ENCODE results near the gene TTC28.
"Not testable (repeated sequence)": the region's sequence is repeated elsewhere in the genome, so short reads cannot be mapped to it uniquely, and the experiment has no call there.

Gene TTC28

GRCh38 chr22:28209457-28209856 is 470.2 kb downstream of the TTC28 start:
- not testable (repeated sequence) for H3K4me1 ChIP-seq (ENCODE audit: control insufficient read depth, insufficient read depth, low read length); H3K36me3 ChIP-seq (ENCODE audit: control insufficient read depth, insufficient read depth, low read length); H3K27ac ChIP-seq (ENCODE audit: insufficient read depth, low read depth, low read length, poor library complexity, severe bottlenecking); H3K27me3 ChIP-seq (ENCODE audit: control insufficient read depth, insufficient read depth, low read length, poor library complexity, severe bottlenecking); H3K9me3 ChIP-seq (ENCODE audit: control insufficient read depth, low read length); H3K4me3 ChIP-seq (ENCODE audit: insufficient read depth, low read depth, low read length)
- WGBS, 2 experiments: 32 to 43% methylated on average over 6 of the region's 6 CpGs

GRCh38 chr22:28208787-28209186 is 470.9 kb downstream of the TTC28 start:
- Histone ChIP-seq H3K27ac (ENCODE audit: insufficient read depth, low read depth, low read length, poor library complexity, severe bottlenecking) (no peak overlapping the region), H3K4me1 (ENCODE audit: control insufficient read depth, insufficient read depth, low read length) (peaks cover 11% of the 10 kb centered on the region), H3K27me3 (ENCODE audit: control insufficient read depth, insufficient read depth, low read length, poor library complexity, severe bottlenecking) (no peaks in the 10 kb centered on the region), H3K4me3 (ENCODE audit: insufficient read depth, low read depth, low read length) (no peak overlapping the region), H3K9me3 (ENCODE audit: control insufficient read depth, low read length) (no peaks in the 10 kb centered on the region), H3K36me3 (ENCODE audit: control insufficient read depth, insufficient read depth, low read length) (no peaks in the 10 kb centered on the region)
- WGBS, 2 experiments: 100% methylated on average over 2 of the region's 2 CpGs

GRCh38 chr22:28208036-28208435 is 471.6 kb downstream of the TTC28 start:
- WGBS, 2 experiments: 100% methylated on average over 1 to 2 of the region's 2 CpGs

GRCh38 chr22:28207281-28208030 is 472.2 kb downstream of the TTC28 start:
- no peaks in the 10 kb centered on the region for H3K27me3 ChIP-seq (ENCODE audit: control insufficient read depth, insufficient read depth, low read length, poor library complexity, severe bottlenecking)
- no peaks in the 10 kb centered on the region for H3K36me3 ChIP-seq (ENCODE audit: control insufficient read depth, insufficient read depth, low read length)
- H3K4me1 ChIP-seq (ENCODE audit: control insufficient read depth, insufficient read depth, low read length): peaks cover 14% of the 10 kb centered on the region
- WGBS, 2 experiments: 95 to 99% methylated on average over 6 of the region's 6 CpGs
- H3K4me3 ChIP-seq (ENCODE audit: insufficient read depth, low read depth, low read length): no peak overlapping the region
- H3K27ac ChIP-seq (ENCODE audit: insufficient read depth, low read depth, low read length, poor library complexity, severe bottlenecking): no peak overlapping the region
- H3K9me3 ChIP-seq (ENCODE audit: control insufficient read depth, low read length): no peaks in the 10 kb centered on the region

More at GRCh38 chr22:28208036-28208435, 471.6 kb downstream of the TTC28 start:
- H3K4me1 ChIP-seq (ENCODE audit: control insufficient read depth, insufficient read depth, low read length): peaks cover 14% of the 10 kb centered on the region
- no peaks in the 10 kb centered on the region for H3K9me3 ChIP-seq (ENCODE audit: control insufficient read depth, low read length)
- no peak overlapping the region for H3K4me3 ChIP-seq (ENCODE audit: insufficient read depth, low read depth, low read length)
- H3K27me3 ChIP-seq (ENCODE audit: control insufficient read depth, insufficient read depth, low read length, poor library complexity, severe bottlenecking): no peaks in the 10 kb centered on the region
- no peak overlapping the region for H3K27ac ChIP-seq (ENCODE audit: insufficient read depth, low read depth, low read length, poor library complexity, severe bottlenecking)
- H3K36me3 ChIP-seq (ENCODE audit: control insufficient read depth, insufficient read depth, low read length): no peaks in the 10 kb centered on the region

- Histone ChIP-seq H3K4me3 (ENCODE audit: insufficient read depth, low read depth, low read length) (no peak overlapping the region), H3K9me3 (ENCODE audit: control insufficient read depth, low read length) (no peaks in the 10 kb centered on the region), H3K27ac (ENCODE audit: insufficient read depth, low read depth, low read length, poor library complexity, severe bottlenecking) (no peak overlapping the region), H3K27me3 (ENCODE audit: control insufficient read depth, insufficient read depth, low read length, poor library complexity, severe bottlenecking) (no peaks in the 10 kb centered on the region), H3K36me3 (ENCODE audit: control insufficient read depth, insufficient read depth, low read length) (no peaks in the 10 kb centered on the region), H3K4me1 (ENCODE audit: control insufficient read depth, insufficient read depth, low read length) (peaks cover 14% of the 10 kb centered on the region)
- 80 to 91% methylated on average over 1 of the region's 1 CpG for WGBS, 2 experiments
Measured at GRCh38 chr22:28205926-28206325, 473.7 kb downstream of the TTC28 start.

- Histone ChIP-seq H3K36me3 (ENCODE audit: control insufficient read depth, insufficient read depth, low read length) (no peaks in the 10 kb centered on the region), H3K27ac (ENCODE audit: insufficient read depth, low read depth, low read length, poor library complexity, severe bottlenecking) (no peak overlapping the region), H3K4me1 (ENCODE audit: control insufficient read depth, insufficient read depth, low read length) (peaks cover 9% of the 10 kb centered on the region), H3K27me3 (ENCODE audit: control insufficient read depth, insufficient read depth, low read length, poor library complexity, severe bottlenecking) (no peaks in the 10 kb centered on the region), H3K9me3 (ENCODE audit: control insufficient read depth, low read length) (no peaks in the 10 kb centered on the region), H3K4me3 (ENCODE audit: insufficient read depth, low read depth, low read length) (no peak overlapping the region)
- WGBS, 2 experiments: 87 to 95% methylated on average over 1 of the region's 1 CpG
Measured at GRCh38 chr22:28204382-28204781, 475.3 kb downstream of the TTC28 start.

GRCh38 chr22:28203286-28203685 is 476.4 kb downstream of the TTC28 start:
- Histone ChIP-seq H3K27ac (ENCODE audit: insufficient read depth, low read depth, low read length, poor library complexity, severe bottlenecking) (no peak overlapping the region), H3K4me3 (ENCODE audit: insufficient read depth, low read depth, low read length) (no peak overlapping the region), H3K4me1 (ENCODE audit: control insufficient read depth, insufficient read depth, low read length) (peaks cover 4% of the 10 kb centered on the region), H3K9me3 (ENCODE audit: control insufficient read depth, low read length) (no peaks in the 10 kb centered on the region), H3K36me3 (ENCODE audit: control insufficient read depth, insufficient read depth, low read length) (no peaks in the 10 kb centered on the region), H3K27me3 (ENCODE audit: control insufficient read depth, insufficient read depth, low read length, poor library complexity, severe bottlenecking) (no peaks in the 10 kb centered on the region)
- WGBS, 2 experiments: 85 to 100% methylated on average over 1 of the region's 1 CpG

GRCh38 chr22:28198692-28199091 is 480.9 kb downstream of the TTC28 start:
- Histone ChIP-seq H3K4me3 (ENCODE audit: insufficient read depth, low read depth, low read length) (no peak overlapping the region), H3K36me3 (ENCODE audit: control insufficient read depth, insufficient read depth, low read length) (no peaks in the 10 kb centered on the region), H3K27me3 (ENCODE audit: control insufficient read depth, insufficient read depth, low read length, poor library complexity, severe bottlenecking) (no peaks in the 10 kb centered on the region), H3K9me3 (ENCODE audit: control insufficient read depth, low read length) (no peaks in the 10 kb centered on the region), H3K4me1 (ENCODE audit: control insufficient read depth, insufficient read depth, low read length) (peaks cover 1% of the 10 kb centered on the region), H3K27ac (ENCODE audit: insufficient read depth, low read depth, low read length, poor library complexity, severe bottlenecking) (no peak overlapping the region)
- WGBS, 2 experiments: 90 to 97% methylated on average over 2 of the region's 2 CpGs

- not testable (repeated sequence) for H3K27ac ChIP-seq (ENCODE audit: insufficient read depth, low read depth, low read length, poor library complexity, severe bottlenecking); H3K9me3 ChIP-seq (ENCODE audit: control insufficient read depth, low read length); H3K4me3 ChIP-seq (ENCODE audit: insufficient read depth, low read depth, low read length); H3K36me3 ChIP-seq (ENCODE audit: control insufficient read depth, insufficient read depth, low read length); H3K27me3 ChIP-seq (ENCODE audit: control insufficient read depth, insufficient read depth, low read length, poor library complexity, severe bottlenecking)
- peaks cover 12% of the 10 kb centered on the region for H3K4me1 ChIP-seq (ENCODE audit: control insufficient read depth, insufficient read depth, low read length)
- WGBS, 2 experiments: 92% methylated on average over 8 of the region's 8 CpGs
Measured at GRCh38 chr22:28191571-28191970, 488.1 kb downstream of the TTC28 start.

GRCh38 chr22:28188178-28188879 is 491.3 kb downstream of the TTC28 start:
- H3K27ac ChIP-seq (ENCODE audit: insufficient read depth, low read depth, low read length, poor library complexity, severe bottlenecking): peak overlapping the region; percentile 57
- no peaks in the 10 kb centered on the region for H3K27me3 ChIP-seq (ENCODE audit: control insufficient read depth, insufficient read depth, low read length, poor library complexity, severe bottlenecking)
- no peaks in the 10 kb centered on the region for H3K9me3 ChIP-seq (ENCODE audit: control insufficient read depth, low read length)
- 31 to 40% methylated on average over 5 of the region's 5 CpGs for WGBS, 2 experiments
- no peaks in the 10 kb centered on the region for H3K36me3 ChIP-seq (ENCODE audit: control insufficient read depth, insufficient read depth, low read length)
- peaks cover 12% of the 10 kb centered on the region for H3K4me1 ChIP-seq (ENCODE audit: control insufficient read depth, insufficient read depth, low read length)
- no peak overlapping the region for H3K4me3 ChIP-seq (ENCODE audit: insufficient read depth, low read depth, low read length)

All from ectodermal cell (in vitro differentiated cells).